ENCODE measurements around the gene SPRED2.

The SPRED2 gene

GRCh38 chr2:65292461-65293011 is 139.9 kb downstream of the SPRED2 start:
- no peak overlapping the region for H3K27ac ChIP-seq
- DNase-seq (ENCODE audit: low read depth, low spot score): no peak

- H3K27ac ChIP-seq: no peak overlapping the region
- no peak for DNase-seq (ENCODE audit: low read depth, low spot score)
Observed at GRCh38 chr2:65292106-65292400, 140.3 kb downstream of the SPRED2 start.

DNA sequence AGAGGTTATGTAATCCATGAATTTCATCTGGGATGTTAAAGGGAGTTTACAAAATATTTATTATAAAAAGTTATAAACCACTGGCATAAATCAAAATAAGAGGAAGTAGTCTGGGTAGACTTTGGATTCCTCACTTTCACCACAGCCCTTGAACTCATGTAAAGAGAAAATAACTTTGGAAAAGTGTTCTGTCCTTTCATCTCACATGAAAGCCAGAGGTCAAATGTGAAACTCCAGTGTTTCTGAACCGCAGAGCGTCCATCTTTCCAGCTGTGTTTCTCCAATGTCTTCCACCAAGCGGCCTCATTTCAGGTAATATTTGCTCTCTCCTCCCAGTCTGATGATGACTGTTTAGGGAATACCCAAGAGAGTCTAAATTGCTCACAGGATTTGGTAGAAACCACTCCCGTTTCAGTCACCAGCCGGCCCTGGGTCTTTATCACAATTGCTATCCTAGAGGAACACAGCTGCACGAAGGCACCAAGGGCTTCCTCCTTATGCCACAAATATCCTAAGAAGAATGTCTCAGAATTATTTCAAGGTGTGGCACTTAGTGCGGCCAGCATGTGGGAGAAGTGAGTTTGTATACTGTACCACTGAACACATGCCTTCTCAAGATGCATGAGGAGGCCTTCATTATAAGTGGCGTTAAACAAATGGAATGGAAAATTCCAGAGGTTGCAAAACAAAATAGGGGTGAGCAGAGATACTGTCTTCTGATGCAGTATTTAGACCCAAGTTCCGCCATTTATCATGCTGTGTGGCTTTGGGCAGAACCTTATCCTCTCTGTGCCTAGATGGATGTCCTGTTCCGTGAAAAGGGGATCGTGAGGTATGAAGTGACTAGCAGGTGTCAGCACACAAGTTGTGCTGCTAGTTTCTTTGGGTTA is 140.9 kb downstream of the SPRED2 start:
- DNase-seq (ENCODE audit: low read depth, low spot score): no peak
- H3K27ac ChIP-seq: no peak overlapping the region

GRCh38 chr2:65287364-65287763 is 145.0 kb downstream of the SPRED2 start:
- no peak overlapping the region for H3K27ac ChIP-seq
- DNase-seq (ENCODE audit: low read depth, low spot score): no peak

GRCh38 chr2:65282477-65283053 is 149.8 kb downstream of the SPRED2 start:
- no peak for DNase-seq (ENCODE audit: low read depth, low spot score)
- H3K27ac ChIP-seq: no peak overlapping the region

GRCh38 chr2:65281627-65282351 is 150.6 kb downstream of the SPRED2 start:
- no peak for DNase-seq (ENCODE audit: low read depth, low spot score)
- no peak overlapping the region for H3K27ac ChIP-seq

DNA sequence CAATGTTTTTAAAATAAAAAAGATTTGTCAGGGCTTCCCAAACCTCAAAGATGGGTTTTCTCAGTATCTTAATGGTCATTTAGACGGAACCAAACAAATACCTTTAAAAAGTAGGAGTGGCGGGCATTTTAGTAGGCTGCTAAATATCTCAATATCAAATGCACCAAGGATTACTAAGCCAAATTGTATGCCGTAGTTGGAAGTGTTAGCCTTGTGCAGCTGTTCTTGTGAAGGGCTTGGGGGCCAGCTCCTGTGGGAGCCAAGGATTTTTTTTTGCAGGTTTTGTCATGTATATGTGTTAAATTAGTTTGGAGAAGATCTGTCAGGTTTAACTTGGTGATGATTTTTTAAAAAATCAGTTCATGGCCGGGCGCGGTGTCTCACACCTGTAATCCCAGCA is 152.6 kb downstream of the SPRED2 start:
- DNase-seq (ENCODE audit: low read depth, low spot score): no peak
- no peak overlapping the region for H3K27ac ChIP-seq

- no peak for DNase-seq (ENCODE audit: low read depth, low spot score)
- H3K27ac ChIP-seq: no peak overlapping the region
Observed at GRCh38 chr2:65278531-65278981, 153.8 kb downstream of the SPRED2 start.

GRCh38 chr2:65277791-65278483 is 154.5 kb downstream of the SPRED2 start:
- no peak for DNase-seq (ENCODE audit: low read depth, low spot score)
- H3K27ac ChIP-seq: no peak overlapping the region

DNA sequence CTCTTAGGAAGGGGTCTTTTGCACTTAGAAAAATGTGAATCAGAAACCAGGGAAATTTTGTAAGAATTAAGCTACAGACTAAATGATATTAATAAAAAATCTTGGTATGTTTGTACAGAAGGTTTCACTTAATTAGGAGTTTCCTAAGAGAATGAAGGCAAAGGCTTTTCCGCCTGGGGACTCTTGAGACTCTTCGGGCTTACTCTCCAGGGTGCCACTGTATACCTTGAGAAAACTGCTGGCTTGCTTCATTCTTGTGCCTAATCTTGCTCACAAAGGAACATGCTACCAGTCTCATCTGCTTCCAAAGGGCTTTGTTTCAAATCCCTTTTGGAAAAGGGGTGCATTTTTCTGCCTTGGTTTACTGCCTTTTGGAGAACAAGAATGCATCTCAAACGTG is 155.3 kb downstream of the SPRED2 start:
- H3K27ac ChIP-seq: no peak overlapping the region
- DNase-seq (ENCODE audit: low read depth, low spot score): no peak

DNA sequence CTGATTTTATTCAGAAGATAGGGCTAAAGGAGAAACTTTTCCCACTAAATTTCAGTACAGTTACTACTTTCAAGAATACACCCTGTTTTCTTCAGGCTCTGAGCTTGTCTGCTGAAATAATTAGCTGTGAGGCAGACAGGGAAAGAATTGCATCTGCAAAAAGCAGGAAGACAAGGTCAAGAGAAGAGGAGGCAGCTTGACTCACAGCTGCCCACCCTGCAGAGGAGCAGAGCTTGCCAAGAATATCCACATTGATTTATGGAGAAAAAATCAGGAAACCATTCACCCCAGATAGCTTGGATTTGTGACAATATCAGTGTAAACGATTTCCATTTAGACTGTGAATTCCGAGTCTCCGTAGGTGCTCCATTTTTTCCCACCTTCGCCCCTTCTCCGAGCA is 155.8 kb downstream of the SPRED2 start:
- no peak overlapping the region for H3K27ac ChIP-seq
- no peak for DNase-seq (ENCODE audit: low read depth, low spot score)

DNA sequence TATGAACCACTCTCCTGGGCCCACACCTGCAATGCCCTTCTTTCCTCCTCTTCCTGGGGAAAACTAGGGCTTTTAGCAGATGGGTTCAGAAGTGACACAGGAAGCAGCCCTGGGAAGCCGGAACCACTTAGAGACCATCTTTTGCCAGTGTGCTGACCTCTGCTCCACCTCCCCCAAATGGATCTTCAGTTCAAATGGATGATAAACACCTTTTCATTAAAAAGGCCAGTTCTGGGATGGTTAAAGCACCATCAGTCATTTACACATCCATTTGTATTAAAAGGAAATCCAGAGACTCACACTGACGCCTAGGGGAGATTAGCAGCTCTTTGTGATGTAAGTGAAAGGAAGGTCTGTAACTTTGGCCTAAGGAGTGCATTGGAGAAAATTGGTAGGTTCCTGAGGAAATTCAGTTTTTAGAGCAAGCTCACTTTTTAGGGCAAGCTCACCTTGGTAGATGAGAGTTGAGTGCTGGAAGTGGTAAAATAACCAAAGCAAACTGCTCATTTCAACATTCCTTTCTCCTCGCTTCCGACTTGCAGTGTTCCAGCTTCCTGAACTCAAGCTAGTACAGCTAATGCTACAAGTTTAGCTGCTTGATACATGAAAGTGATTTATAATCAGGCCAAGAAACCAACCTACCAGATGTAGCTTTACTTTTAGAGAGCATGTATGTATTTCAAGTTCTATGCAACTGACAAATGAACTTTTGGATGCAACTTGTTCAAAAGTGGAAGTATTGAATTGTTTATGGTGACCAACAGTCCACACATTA is 157.1 kb downstream of the SPRED2 start:
- no peak overlapping the region for H3K27ac ChIP-seq
- no peak for DNase-seq (ENCODE audit: low read depth, low spot score)

DNA sequence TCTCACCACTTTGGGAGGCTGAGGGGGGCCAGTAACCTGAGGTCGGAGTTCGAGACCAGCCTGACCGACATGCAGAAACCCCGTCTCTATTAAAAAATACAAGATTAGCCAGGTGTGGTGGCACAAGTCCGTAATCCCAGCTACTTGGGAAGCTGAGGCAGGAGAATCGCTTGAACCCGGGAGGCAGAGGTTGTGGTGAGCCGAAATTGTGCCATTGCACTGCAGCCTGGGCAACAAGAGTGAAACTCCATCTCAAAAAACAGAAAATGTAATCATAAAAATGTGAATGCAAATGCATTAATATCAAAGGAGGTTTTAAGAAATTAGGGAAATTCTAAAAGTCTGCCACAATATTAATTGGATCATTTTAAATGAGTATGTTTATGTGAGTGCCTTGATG is 159.1 kb downstream of the SPRED2 start:
- DNase-seq (ENCODE audit: low read depth, low spot score): no peak
- no peak overlapping the region for H3K27ac ChIP-seq

DNA sequence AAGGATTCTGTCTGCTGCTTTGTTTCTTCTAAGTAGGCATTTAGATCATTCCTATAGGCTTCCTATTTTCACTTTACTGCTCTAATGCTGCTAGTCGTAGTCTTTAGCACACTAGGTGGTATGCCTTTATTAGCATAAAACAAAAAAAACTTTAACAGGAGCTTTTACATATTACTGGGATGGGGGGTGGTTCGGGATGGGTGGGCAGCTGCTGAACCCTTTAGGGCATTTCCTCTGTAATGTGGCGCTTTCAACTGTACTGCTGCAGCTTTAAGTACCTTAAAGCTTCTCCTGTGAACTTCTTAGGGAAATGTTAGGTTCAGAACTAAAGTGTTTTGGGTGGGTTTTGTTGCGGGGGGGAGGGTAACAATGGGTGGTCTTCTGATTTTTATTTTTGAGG is 163.4 kb downstream of the SPRED2 start:
- H3K27ac ChIP-seq: no peak overlapping the region
- no peak for DNase-seq (ENCODE audit: low read depth, low spot score)

DNA sequence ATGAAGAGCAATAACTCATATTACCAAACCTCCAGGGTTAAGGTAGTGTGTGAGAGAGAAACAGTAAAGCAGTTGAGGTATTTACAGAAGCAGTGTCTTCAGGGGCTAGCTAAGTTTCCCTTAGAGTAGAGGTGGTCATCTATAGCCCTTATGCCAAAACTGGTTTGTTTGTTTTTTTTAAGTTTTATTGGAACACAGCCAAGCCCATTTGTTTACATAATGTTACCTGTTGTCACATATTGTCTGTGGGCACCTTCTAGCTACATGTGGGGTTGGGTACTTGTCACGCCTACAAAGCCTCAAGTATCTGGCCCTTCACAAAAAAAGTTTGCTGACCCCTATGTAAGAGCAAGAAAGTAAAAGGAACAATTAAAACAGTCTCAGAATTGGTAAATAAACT is 165.4 kb downstream of the SPRED2 start:
- H3K27ac ChIP-seq: no peak overlapping the region
- DNase-seq (ENCODE audit: low read depth, low spot score): no peak

- no peak overlapping the region for H3K27ac ChIP-seq
- DNase-seq (ENCODE audit: low read depth, low spot score): no peak
Observed at GRCh38 chr2:65265671-65266045, 166.7 kb downstream of the SPRED2 start.

DNA sequence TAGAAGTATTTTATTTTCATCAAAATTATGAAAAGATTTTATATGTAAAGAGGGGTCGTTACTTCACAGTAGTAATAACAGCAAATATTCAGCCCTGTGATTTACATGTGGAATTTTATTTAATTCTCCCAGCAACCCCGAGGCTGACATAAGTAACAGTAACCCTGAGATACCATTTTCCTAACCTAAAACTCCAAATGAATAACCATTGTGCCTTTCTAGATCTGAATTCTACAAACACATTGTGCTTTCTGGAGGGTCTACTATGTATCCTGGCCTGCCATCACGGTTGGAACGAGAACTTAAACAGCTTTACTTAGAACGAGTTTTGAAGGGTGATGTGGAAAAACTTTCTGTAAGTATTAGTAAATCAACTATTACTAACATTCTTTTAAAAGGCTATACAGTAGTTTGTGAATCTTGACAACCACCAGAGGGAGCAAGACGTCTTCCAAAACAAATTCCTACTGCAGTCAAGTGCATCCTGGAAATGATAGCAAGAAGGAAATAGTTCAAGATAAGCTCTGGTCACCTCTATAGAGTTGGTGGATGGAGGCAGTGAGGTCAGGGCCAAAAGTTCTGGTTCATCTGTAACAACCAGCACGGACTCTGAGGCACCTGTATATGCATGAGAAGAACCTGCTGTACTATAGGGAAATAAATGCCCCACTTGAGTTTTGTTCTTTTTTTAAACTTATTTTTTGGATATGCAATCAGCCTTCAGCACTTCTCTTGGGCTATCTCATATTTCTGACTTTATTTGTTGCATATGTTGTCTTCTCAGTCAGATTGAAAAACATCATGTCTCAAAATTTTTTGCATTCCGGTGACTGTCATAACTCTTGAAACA is 167.4 kb downstream of the SPRED2 start:
- no peak overlapping the region for H3K27ac ChIP-seq
- DNase-seq (ENCODE audit: low read depth, low spot score): peak; percentile 18

DNA sequence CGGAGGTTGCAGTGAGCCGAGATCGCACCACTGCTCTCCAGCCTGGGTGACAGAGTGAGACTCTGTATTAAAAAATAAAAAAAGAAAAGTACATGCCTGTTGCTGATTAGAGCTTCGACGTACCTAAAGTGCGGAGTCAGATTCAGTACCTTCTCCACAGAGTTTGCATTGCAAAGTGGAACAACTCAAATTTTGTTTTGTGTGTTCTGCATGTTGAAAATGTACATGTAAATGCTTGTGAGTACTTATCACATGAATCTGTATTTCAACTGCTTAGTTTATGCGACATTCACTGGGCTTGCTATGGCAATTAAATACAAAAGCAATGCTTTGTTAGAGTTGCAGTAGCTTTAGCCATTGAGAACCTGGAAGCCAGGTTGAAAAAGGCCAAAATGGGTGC is 168.4 kb downstream of the SPRED2 start:
- no peak for DNase-seq (ENCODE audit: low read depth, low spot score)

DNA sequence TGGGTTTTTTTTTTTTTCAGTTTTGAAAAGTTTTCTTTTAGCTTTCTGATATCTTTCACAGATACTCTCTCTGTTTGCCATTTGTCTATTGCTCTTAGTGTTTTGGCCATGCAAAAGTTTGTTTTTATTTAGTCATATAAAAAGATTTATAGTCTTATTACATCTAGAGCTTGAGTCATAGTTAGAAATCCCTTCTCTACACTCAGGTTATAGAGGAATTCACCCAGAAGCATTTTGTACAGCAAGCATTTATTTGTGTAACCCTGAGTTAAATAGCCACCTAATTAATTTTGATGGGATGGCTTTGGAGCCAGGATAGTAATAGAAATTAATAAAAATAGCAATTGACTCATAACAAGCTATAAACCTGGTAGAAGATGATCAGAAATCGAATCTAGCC is 169.1 kb downstream of the SPRED2 start:
- DNase-seq (ENCODE audit: low read depth, low spot score): no peak
- H3K27ac ChIP-seq: peak overlapping the region; percentile 13

More for the DNA sequence above, 168.4 kb downstream of the SPRED2 start:
- H3K27ac ChIP-seq: no peak overlapping the region
